Hematopoietic multipotent progenitor cell treated with erythropoietin and hydrocortisone succinate and interleukin-3 and kit ligand, for 8 days (in vitro differentiated cells): ENCODE data around the gene SYT5.
"Not testable (repeated sequence)": the region's sequence is repeated elsewhere in the genome, so short reads cannot be mapped to it uniquely, and the experiment has no call there.

Source experiments
- DNase-seq: peaks from one replicate; pipeline ENCODE4 v3.0.0-alpha.2; 2015

SYT5 gene

GRCh38 chr19:55206664-55207500, 26.8 kb upstream of the SYT5 start:
- DNase-seq: peak; percentile 87

- peak; percentile 25 for DNase-seq
These were observed 22.1 kb upstream of the SYT5 start for GRCh38 chr19:55202199-55202598.

DNA sequence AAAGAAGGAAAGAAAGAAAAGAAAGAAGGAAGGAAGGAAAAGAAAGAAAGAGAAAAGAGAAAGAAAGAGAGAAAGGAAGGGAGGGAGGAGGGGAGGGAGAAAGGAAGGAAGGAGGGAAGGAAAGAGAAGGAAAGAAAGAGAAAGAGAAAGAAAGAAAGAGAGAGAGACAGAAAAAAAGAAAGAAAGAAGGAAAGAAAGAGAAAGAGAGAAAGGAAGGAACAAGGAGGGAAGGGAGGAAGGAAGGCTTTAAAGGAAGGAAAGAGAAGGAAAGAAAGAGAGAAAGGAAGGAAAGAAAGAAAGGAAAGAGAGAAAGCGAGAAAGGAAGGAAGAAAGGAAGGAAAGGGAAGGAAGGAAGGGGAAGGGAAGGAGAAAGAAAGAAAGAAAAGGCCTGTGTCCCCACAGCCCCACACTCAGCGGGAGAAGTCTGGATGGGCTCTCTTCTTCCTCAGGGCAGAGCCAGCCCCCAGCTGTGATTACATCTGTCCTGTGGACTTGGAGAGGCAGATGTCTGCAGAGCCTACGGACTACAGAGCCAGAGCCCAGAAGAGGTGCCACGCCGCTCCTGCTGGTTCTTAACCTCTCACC, 19.6 kb upstream of the SYT5 start:
- no peak for DNase-seq

DNA sequence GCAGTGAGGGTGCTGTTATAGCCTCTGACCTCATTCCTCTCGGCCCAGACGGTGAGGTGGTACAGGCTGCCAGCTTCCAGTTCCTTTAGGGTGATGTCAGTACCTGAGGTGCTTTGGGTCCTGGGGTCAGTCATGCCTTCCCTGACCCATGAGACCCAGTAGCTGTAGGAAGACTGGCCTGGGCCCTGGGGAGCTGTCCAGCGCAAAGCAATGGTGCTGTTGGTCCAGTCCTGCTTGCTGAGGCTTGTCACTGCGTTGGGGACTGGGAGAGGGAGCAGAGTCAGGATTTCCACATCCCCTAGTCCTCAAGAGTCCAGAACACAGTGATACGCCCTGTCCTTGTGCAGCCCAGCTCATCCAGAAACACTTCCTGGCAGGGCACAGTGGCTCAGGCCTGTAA, 18.6 kb upstream of the SYT5 start:
- no peak for DNase-seq

DNA sequence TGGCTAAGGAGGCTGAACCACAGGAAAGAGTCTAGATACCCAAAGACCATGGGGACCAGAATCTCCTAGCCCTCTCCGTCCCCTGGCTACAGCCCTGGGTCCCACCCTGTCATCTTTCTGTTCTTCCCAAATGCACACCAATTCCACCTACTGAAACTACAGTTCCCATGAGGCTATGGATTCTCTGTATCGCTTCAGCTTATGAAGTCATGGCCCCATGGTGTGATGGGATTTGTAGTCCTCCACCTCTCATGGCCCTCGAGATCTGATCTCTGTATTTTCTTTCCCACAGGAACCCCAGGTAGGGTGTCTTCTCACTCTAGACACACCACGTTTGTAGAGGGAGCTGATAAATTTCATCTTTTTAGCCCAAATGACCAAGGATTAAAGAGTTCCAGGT, 17.4 kb upstream of the SYT5 start:
- DNase-seq: peak; percentile 43

GRCh38 chr19:55196803-55197202, 16.7 kb upstream of the SYT5 start:
- no peak for DNase-seq

GRCh38 chr19:55193481-55193880, 13.4 kb upstream of the SYT5 start:
- DNase-seq: no peak

- no peak for DNase-seq
These were observed 9.3 kb upstream of the SYT5 start for GRCh38 chr19:55189403-55189835.

DNA sequence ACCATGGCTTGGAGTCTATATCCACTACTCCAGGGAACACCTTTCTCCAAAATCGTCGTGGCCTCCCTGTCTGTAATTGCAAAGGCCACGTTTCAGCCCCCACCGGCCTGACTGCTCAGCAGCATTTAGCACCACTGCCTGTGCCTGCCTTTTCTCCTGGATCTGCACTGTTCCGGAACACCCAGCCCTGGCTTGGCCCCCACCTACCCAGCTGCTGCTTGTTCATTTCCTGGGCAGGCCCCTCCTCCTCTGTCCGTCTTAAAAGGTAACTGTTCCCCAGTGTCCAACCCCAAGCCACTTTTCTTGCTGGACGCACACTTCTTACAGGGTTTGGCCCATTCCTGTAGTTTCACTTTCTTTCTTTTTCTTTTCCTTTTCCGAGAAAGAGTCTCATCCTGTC, 8.5 kb upstream of the SYT5 start:
- no peak for DNase-seq

GRCh38 chr19:55186080-55186479, 6.0 kb upstream of the SYT5 start:
- no peak for DNase-seq

GRCh38 chr19:55181740-55182139, 1.7 kb upstream of the SYT5 start:
- DNase-seq: no peak

DNA sequence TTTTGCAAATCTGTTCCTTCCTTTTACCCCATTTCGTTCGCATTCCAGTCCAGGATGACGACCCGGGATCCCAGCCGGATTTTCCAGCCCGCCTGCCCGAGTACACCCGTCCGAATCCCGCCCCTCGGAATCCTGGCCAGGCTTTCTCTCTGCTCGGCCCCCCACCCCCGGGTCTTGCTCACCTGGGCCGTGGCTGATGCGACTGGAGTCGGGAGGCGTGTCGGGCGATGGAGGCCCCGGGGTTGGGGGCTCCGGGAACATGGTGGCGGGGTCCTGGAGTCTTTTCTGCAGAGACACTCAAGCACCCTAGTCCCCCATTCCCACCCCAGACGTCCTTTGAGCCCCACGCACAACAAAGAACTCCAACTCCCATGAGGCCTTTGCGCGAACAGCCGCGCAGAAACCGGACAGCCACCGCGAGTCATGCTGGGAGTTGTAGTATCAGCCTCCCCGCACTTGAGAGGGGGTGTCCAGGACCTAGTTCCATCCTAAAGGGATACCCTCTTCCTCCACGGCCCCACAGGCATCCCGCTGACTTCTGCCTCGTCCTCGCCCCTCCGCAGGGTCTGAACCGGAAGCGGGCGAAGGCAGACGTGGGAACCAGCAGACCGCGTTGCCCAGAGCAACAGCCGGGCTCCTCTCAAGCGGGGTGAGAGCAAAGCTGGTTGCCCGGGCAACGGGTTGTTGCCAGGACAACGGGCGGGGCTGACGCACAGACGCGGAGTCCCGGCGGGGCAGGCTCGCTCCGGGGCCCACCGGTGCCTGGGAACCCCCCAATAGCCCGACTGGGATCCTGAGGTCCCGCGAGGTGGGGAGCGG, 1.1 kb downstream of the SYT5 start:
- DNase-seq: peak; percentile 81

- DNase-seq: peak; percentile 45
These were observed 4.0 kb downstream of the SYT5 start for GRCh38 chr19:55176076-55176475.

DNA sequence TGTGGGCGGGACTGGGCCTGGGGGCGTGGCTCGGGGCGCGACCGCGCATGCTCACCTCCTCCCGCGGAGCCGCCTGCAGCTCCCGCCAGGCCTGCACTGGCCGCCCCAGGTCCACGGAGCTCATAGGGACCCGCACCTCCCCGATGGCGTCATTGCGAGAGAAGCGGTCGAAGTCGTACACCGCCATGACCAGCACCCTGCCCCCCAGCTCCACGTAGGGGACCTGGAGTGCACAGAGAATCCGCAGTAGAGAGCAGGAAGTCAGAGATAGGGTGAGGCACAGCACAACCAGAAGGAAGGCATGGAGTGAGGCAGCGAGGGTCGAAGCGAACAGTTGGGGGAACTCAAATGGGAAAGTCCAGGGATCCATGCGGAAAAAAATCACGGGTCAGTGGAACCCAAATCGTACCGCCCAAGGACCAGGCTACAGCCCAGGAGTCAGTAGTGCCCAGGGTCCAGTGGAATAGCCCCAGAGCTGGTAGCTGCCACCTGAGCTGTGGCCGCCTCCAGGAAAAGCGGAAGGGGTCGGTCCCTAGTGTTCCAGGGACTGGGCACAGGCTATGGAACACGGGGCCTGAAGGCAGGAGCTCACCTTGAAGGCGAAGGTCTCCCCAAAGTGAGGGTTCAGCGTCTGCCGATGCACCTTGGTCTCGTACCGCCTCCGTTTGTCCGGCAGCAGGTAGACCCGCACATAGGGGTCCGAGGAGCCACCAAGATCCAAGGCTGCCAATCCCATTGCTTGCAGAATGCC, 4.8 kb downstream of the SYT5 start:
- no peak for DNase-seq

GRCh38 chr19:55174425-55175116, 5.5 kb downstream of the SYT5 start:
- DNase-seq: no peak

GRCh38 chr19:55173714-55174409, 6.2 kb downstream of the SYT5 start:
- peak; percentile 69 for DNase-seq

DNA sequence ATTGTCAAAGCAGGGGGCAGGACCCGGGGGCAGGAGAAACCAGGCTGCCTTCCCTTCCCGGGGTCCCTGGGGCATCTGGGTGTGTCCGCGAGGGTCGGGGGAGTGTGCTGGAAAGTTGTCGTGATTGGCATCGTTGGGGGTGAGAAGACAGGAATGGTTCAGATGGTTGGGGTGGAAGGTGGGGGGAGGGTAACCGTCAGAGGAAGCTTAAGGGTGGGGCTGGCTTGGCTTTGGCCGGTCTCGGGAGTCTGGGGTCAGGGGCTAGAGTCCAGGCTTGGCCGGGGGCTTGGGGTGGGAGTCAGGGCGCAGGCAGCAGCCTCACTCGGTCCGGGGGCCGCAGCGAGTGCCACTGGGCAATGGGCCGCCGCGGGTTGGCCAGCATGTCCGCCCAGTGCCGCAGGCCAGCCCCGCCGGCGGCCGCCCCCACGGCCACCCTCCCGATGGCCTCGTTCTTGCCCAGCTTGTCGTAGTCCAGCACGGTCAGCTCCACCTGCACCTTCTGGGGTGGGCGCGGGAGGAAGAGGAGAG, 6.8 kb downstream of the SYT5 start:
- DNase-seq: no peak

DNA sequence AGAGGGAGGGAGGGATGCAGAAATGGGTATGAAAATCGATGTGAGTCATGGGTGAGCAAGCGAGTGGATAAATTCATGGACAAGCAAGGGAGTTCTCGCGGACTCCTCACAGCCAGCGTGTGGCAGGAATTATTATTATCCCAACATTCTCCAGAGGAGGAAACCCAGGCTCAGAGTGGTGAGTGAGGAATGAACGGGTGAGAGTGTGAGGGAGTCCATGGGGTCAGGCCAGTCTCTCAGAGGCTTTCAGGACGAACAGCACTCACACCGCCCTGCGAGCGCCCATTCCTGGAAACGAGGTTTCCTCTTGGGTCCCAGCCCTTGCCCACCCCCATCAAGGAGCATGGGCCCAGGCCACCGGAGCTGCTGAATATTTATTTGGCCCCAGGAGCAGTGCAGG, 7.3 kb downstream of the SYT5 start:
- no peak for DNase-seq

GRCh38 chr19:55172318-55172717, 7.8 kb downstream of the SYT5 start:
- DNase-seq: not testable (repeated sequence)

DNA sequence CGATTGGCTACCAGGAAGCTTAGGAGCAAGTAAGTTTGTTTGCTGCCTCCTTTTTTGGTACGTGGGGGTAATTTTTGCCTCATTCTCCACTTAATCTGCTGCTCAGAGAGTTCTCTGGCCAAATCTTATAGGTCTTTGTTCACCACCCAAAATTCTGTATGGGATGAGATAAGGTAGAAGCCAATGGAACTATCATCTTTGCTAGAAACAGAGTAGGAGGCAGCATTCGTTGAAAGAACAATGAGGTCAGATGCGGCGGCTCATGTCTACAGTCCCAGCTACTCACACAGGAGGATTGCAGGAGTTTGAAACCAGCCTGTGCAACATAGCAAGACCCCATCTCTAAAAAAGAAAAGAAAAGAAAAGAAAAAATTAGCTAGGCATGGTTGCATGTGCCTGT, 8.6 kb downstream of the SYT5 start:
- peak; percentile 31 for DNase-seq

- no peak for DNase-seq
These were observed 11.0 kb downstream of the SYT5 start for GRCh38 chr19:55169136-55169535.
